ENCODE data around the gene TUB.

The TUB gene

DNA sequence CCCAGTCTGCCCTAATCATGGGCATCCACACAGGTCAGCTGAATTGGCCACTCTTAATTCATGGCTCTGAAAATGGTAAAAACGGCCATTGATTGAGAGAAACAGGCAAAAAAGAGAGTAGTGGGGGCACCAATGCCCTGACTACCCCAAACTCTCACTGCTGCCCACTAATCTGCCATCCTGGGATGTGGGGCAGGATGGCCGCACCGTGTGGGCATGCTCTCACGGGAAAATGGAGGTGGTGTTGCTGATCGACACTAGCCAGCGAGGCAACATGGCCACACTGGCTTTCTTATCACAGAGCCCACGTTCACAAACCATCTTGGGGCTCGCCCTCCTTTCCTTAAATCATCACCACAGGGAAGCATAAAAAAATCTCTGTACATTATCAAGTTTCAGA lies 11.2 kb upstream of the TUB start:
- DNase-seq (ENCODE audit: low spot score) = no peak

DNA sequence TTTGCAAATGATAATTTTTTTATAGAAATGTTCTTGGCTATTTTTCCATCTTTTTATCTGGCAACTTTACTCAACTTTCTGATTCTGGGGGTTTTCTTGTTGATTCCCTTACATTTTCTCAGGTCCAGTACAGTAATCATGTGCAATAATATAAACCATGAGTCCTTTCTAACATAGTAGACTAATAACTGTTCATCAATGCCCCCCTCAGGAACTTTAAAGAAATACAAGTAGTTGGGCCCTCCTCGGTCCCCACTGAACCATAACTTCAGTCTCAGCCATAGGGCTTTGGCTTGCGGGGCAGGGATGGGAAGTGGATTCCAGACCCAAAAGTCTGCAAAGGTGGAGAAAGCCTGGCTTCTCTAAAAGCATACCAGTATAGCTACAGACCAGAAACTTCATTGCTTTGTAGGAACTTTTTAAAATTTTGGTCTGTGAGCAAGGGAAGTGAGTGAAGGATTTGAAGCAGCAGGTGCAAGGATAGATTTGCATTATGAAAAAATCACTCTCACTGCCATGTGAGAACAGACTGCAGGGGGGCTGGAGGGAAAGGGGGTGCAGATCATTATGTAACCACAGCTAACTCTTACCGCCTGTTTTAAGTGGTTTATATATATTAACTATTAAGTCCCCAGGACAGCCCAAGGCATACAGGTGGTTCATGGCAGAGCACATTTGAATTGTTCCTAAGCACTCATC lies 10.4 kb upstream of the TUB start:
- peak; percentile 77 for DNase-seq (ENCODE audit: low spot score)

- no peak for DNase-seq (ENCODE audit: low spot score)
These were observed 9.1 kb upstream of the TUB start for GRCh38 chr11:8071616-8072581.

DNA sequence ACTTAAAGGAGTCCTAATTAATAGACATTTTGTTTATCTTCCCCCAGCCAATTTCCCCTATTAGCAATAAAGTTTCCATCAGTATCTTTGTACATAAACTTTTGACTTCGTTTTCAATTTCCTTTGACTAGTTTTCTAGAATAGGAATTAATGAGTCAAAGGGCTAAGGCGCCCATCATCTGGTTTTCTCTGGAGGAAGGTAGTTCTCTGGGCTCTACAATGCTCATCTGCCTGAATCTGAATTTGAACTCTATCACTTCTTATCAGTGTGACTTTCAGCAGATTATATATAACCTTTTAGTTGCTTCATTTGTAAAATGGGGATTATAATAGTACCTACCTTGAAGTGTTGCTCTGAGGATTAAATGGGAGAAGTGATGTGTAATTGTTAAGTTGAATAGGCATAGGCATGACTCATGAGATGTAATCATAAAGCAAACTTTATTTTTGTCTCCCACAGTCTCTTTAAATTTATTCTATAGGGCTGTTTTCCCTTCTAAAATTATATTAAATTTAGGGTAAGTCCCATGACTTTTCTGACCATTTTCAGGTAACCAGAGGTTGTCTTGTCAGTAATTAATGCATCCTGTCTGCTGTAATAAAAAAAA lies 5.8 kb upstream of the TUB start:
- DNase-seq (ENCODE audit: low spot score) = no peak

DNA sequence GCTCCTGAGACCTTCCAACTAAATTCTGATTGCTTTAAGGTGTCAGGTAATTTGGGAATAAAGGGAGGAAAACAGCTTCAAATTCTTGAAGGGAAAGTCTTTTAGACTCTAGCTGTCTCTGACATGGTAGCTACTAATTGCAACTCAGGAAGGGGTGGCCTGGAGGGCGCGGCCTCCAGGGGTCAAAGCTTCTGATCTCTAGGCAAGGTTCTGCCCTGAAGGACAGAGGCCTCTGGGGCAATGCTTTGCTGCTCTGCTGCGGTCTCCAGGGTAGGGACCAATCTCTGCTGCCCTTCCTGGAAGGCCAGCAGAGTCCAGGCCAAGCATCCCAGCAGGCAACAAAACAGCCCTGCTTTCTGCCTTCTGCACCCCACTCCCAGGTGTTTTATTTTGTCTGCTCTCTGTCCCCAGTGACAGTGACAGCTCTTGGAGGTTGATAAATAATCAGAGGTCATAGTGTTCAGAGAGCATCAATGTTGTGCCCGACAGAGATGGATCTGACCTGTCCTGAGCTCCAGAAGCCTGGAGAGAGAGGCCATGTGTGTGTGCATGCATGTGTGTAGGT lies 1.8 kb upstream of the TUB start:
- no peak for DNase-seq (ENCODE audit: low spot score)

DNA sequence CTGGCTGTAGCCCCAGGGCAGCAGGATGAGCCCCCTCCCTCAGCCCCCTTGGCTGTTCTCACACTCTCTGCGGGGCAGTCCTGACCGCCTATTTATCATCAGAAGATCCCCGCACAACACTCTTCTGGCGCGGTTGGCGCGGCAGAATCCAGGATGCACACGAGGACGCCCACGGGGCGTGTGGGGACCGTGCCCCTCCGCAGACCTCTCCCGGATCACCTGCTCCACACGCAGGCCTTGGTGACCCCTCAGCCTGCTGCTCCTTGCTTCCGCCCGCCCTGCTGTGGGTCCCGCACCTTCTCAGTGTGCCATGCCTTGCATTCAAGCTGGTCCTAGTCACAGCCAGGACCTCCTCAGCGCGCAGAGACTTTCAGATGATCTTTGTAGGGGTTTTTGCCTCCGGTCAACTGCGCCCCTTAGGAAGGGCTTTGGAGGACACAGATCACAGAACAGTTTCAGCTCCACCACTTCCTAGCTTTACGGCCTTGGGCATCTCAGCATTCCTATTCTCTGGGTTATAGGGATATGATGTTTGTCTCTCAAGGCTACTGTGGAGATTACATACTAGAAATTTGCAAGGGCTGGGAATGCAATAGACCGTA lies 841 bp upstream of the TUB start:
- DNase-seq (ENCODE audit: low spot score) = no peak

GRCh38 chr11:8081591-8082250 lies 710 bp downstream of the TUB start:
- no peak for DNase-seq (ENCODE audit: low spot score)

GRCh38 chr11:8082391-8083087 lies 1.5 kb downstream of the TUB start:
- no peak for DNase-seq (ENCODE audit: low spot score)

DNA sequence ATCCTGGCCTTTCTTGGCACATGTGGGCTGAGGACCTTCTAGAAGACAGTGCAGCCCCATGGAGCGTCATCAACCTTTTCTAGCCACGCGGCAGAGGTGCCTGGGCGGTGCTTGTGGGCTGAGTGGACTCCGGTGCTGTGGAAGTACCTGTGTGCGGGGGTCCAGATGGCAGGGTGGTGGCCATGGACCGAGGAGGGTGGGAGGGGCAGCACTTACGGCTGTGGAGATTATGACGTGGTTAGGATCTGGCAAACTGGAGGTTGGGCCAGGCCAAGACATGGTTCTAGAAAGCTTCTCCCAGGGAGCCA lies 2.0 kb downstream of the TUB start:
- no peak for DNase-seq (ENCODE audit: low spot score)

DNA sequence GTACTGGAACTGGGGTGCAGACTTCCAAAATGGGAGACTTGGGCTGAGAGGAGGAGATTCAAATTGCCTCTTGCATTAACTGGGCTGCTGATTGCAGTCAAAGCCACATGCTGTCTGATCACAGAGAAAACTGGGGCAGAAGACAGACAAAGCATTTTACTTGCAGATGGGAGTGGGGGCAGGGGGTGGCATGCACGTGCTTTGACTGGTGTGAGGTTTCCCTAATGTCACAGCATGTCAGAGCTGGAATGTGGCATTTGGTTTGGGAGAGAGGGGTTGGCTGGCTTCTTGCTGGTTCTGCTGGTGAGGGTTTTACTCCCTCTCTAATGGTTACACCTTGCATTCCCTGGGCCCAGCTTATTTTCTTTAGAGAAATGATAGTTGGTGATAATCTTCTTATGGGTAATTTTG lies 2.9 kb downstream of the TUB start:
- no peak for DNase-seq (ENCODE audit: low spot score)

- DNase-seq (ENCODE audit: low spot score) = no peak
These were observed 3.3 kb downstream of the TUB start for GRCh38 chr11:8084352-8084751.

DNA sequence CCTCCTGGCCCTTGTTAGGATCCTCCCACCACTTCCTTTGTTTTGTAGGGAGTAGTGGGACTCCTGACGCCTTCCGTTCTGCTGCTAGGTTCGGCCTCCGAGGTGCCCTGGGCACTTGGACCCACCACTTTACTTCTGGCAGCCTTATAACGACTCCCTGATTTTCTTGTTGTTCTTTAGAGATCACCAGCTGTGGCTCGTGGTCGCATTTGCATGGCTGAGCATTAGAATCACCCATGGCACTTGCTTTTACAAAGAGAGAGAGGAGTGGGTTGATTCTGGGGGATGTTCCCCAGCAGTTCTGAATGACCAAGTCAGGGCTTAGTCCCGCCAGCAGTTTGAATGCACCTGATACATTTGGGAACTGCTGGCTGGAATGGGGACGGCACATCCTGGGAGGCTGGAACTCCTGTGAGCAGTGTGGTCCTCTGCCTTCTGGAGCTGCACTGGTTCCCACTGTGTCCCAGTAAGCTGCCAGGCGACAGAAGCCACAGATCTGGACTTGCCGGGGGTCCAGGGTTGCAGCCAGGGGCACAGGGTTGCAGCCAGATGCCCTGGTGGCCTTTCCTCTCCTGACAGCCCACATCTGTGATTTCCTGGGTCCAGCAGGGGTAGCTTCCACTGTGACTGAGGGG lies 4.1 kb downstream of the TUB start:
- DNase-seq (ENCODE audit: low spot score) = no peak

DNA sequence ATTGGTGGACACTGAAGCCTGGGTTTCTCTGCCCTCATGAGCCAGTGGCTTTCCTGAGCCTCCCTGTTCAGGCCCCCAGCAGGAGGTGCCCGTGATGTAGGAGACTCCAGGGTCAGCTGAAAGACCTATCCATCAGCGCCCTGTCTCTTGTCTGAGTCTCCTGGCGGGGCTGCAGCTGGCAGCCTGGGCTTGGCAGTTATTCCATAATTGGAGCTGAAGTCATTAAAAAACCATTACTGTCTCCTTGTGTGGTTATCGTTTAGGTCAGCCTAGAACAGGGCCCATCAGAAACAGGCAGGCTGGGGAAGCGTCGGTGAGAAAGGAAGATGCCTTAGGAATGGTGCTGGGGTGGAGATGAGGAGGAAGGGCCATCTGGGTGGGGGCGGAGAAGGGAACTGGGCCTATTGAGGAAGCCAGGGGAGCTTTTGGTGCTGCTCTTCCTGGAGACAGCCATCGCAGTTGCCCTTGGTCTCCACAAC lies 5.0 kb downstream of the TUB start:
- no peak for DNase-seq (ENCODE audit: low spot score)

GRCh38 chr11:8086571-8086970 lies 5.6 kb downstream of the TUB start:
- DNase-seq (ENCODE audit: low spot score) = no peak

- DNase-seq (ENCODE audit: low spot score) = no peak
These were observed 6.2 kb downstream of the TUB start for GRCh38 chr11:8087185-8087584.

GRCh38 chr11:8087756-8088155 lies 6.7 kb downstream of the TUB start:
- no peak for DNase-seq (ENCODE audit: low spot score)

- DNase-seq (ENCODE audit: low spot score) = no peak
These were observed 8.9 kb downstream of the TUB start for GRCh38 chr11:8089791-8090510.

DNA sequence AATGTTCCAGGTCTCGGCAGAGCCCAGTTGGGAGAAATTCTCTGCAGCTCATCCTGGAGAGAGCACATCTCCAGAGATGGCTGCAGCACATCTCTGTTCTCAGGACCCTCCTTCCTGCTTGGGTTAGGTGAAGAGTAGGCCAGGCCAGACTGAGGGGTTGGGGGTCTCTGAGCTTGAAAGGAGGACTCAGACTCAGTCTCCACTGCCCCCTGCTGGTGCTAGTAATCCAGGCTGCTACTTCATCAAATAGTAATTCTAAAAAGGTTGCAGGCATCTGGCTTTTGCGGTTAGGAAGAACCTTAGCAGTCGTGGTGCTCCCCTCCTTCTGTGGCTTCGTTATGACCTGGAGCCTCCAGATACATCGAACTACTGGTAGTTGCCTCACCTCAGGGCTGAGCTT lies 9.7 kb downstream of the TUB start:
- no peak for DNase-seq (ENCODE audit: low spot score)

- DNase-seq (ENCODE audit: low spot score) = no peak
These were observed 10.7 kb downstream of the TUB start for GRCh38 chr11:8091721-8092120.
